ENCODE measurements around the gene CFAP210.
A peak's percentile ranks its signal among the peaks of the same experiment; 100 is the strongest.

Gene CFAP210

GRCh38 chr2:169694113-169694893 is at the start of gene CFAP210, which contains the start of gene PHOSPHO2:
Gene CFAP210, minus strand, starts transcription at chr2:169694405. Its CDS starts 78 bp downstream, at chr2:169694327.
Gene PHOSPHO2, plus strand, starts transcription at chr2:169694469. Its CDS starts 6,503 bp downstream, at chr2:169700972.
- peak; percentile 98 for DNase-seq (ENCODE audit: low spot score)

GRCh38 chr2:169743549-169743948 is 49.3 kb upstream of the CFAP210 start:
- no peak for DNase-seq (ENCODE audit: low spot score)

- DNase-seq (ENCODE audit: low spot score) = no peak
These were observed 45.1 kb upstream of the CFAP210 start for GRCh38 chr2:169739351-169739750.

- no peak for DNase-seq (ENCODE audit: low spot score)
These were observed 44.5 kb upstream of the CFAP210 start for GRCh38 chr2:169738566-169739229.

- no peak for DNase-seq (ENCODE audit: low spot score)
These were observed 42.7 kb upstream of the CFAP210 start for GRCh38 chr2:169736902-169737301.

GRCh38 chr2:169735623-169736022 is 41.4 kb upstream of the CFAP210 start:
- DNase-seq (ENCODE audit: low spot score) = no peak

GRCh38 chr2:169734169-169734847 is 40.1 kb upstream of the CFAP210 start:
- DNase-seq (ENCODE audit: low spot score) = peak; percentile 29

GRCh38 chr2:169732583-169733358 is 38.6 kb upstream of the CFAP210 start:
- DNase-seq (ENCODE audit: low spot score) = peak; percentile 52

GRCh38 chr2:169732075-169732474 is 37.9 kb upstream of the CFAP210 start:
- DNase-seq (ENCODE audit: low spot score) = no peak

- DNase-seq (ENCODE audit: low spot score) = no peak
These were observed 35.0 kb upstream of the CFAP210 start for GRCh38 chr2:169729274-169729605.

GRCh38 chr2:169727065-169727464 is 32.9 kb upstream of the CFAP210 start:
- no peak for DNase-seq (ENCODE audit: low spot score)

- no peak for DNase-seq (ENCODE audit: low spot score)
These were observed 26.8 kb upstream of the CFAP210 start for GRCh38 chr2:169721016-169721415.

GRCh38 chr2:169718930-169719504 is 24.8 kb upstream of the CFAP210 start:
- no peak for DNase-seq (ENCODE audit: low spot score)

- no peak for DNase-seq (ENCODE audit: low spot score)
These were observed 23.5 kb upstream of the CFAP210 start for GRCh38 chr2:169717691-169718063.

GRCh38 chr2:169716938-169717690 is 22.9 kb upstream of the CFAP210 start:
- DNase-seq (ENCODE audit: low spot score) = no peak

GRCh38 chr2:169716238-169716886 is 22.2 kb upstream of the CFAP210 start:
- no peak for DNase-seq (ENCODE audit: low spot score)

GRCh38 chr2:169715379-169716237 is 21.4 kb upstream of the CFAP210 start:
- no peak for DNase-seq (ENCODE audit: low spot score)

GRCh38 chr2:169714699-169715098 is 20.5 kb upstream of the CFAP210 start:
- no peak for DNase-seq (ENCODE audit: low spot score)

GRCh38 chr2:169713331-169713730 is 19.1 kb upstream of the CFAP210 start:
- DNase-seq (ENCODE audit: low spot score) = no peak

Data from NAMALWA (cell line).